Urinary bladder (tissue), 4 donors: ENCODE measurements around the gene NANP. TPM values are rescaled to one million over a fixed set of nuclear protein-coding genes. Genes with fewer than 3 reads are reported as not detected.
"Not testable (repeated sequence)": the region's sequence is repeated elsewhere in the genome, so short reads cannot be mapped to it uniquely, and the experiment has no call there.

Source experiments
- DNase-seq: peaks from one replicate; pipeline ENCODE4 v3.0.0-alpha.2; 2015; ENCODE audit errors: extremely low spot score
- H3K27ac ChIP-seq: one replicate; pipeline ENCODE4 v1.5.1; 2013; ENCODE audit warnings: low read depth, mild to moderate bottlenecking, moderate library complexity
- H3K36me3 ChIP-seq: one replicate; pipeline ENCODE4 v1.6.1; 2013; ENCODE audit warnings: mild to moderate bottlenecking, moderate library complexity; ENCODE audit not compliant: insufficient read depth
- H3K4me1 ChIP-seq: one replicate; pipeline ENCODE4 v1.6.1; 2013; ENCODE audit warnings: mild to moderate bottlenecking, moderate library complexity; ENCODE audit not compliant: insufficient read depth
- H3K4me3 ChIP-seq: one replicate; pipeline ENCODE4 v1.5.1; 2013; ENCODE audit warnings: low read depth, low read length
- WGBS: extraction: QIAGEN DNeasy Blood & Tissue Kit; methylation state at CpG from one replicate; pipeline ENCODE4 v1.1.7; 2013; 5-methylcytosine and 5-hydroxymethylcytosine counted together
- polyA plus RNA-seq: library from polyadenylated mRNA; stranded (reverse); fragments of 200-250 nt; gene quantifications from one replicate; pipeline ENCODE4 v1.2.3, GENCODE V29; 2013
- total RNA-seq: library from RNA; depleted of rRNA; stranded (reverse); fragments of >200 nt; gene quantifications from one replicate; pipeline ENCODE4 v1.2.3, GENCODE V29; 2014
- donor health status: healthy with polysubstance abuse.
- donor health status: healthy.

The NANP gene
- total and polyA plus RNA-seq, 2 donors: 2.5 to 8.9 TPM

GRCh38 chr20:25592135-25592852 is 31.5 kb downstream of the NANP start:
- DNase-seq: no peak
- WGBS: 48% methylated on average over 9 of the region's 9 CpGs

GRCh38 chr20:25590778-25591177 is 33.0 kb downstream of the NANP start:
- not testable (repeated sequence) for H3K4me1 ChIP-seq, H3K27ac ChIP-seq, H3K4me3 ChIP-seq, H3K36me3 ChIP-seq, DNase-seq
- WGBS: 86% methylated on average over 4 of the region's 4 CpGs

More at GRCh38 chr20:25592135-25592852, 31.5 kb downstream of the NANP start:
- Histone ChIP-seq H3K36me3 (no peaks in the 10 kb centered on the region), H3K27ac (no peak overlapping the region), H3K4me1 (no peaks in the 10 kb centered on the region), H3K4me3 (no peak overlapping the region)

- Histone ChIP-seq H3K27ac (no peak overlapping the region), H3K4me3 (no peak overlapping the region), H3K4me1 (no peaks in the 10 kb centered on the region), H3K36me3 (no peaks in the 10 kb centered on the region)
- WGBS: 96% methylated on average over 7 of the region's 7 CpGs
- no peak for DNase-seq
These were observed 35.3 kb downstream of the NANP start for GRCh38 chr20:25588491-25588890.

GRCh38 chr20:25587536-25587935 is 36.3 kb downstream of the NANP start:
- no peaks in the 10 kb centered on the region for H3K4me1 ChIP-seq
- H3K36me3 ChIP-seq: no peaks in the 10 kb centered on the region
- H3K4me3 ChIP-seq: no peak overlapping the region
- WGBS: 83% methylated on average over 5 of the region's 5 CpGs
- H3K27ac ChIP-seq: no peak overlapping the region
- no peak for DNase-seq

- H3K27ac ChIP-seq: no peak overlapping the region
- H3K4me1 ChIP-seq: no peaks in the 10 kb centered on the region
- H3K36me3 ChIP-seq: no peaks in the 10 kb centered on the region
- DNase-seq: no peak
- H3K4me3 ChIP-seq: no peak overlapping the region
- WGBS: 83% methylated on average over 11 of the region's 11 CpGs
These were observed 36.9 kb downstream of the NANP start for GRCh38 chr20:25586877-25587276.

GRCh38 chr20:25584905-25585704 is 38.7 kb downstream of the NANP start, which contains the start of gene NINL:
Gene NINL, minus strand, starts transcription at chr20:25585531. Its CDS starts 58,944 bp downstream, at chr20:25526587.
- H3K4me3 ChIP-seq: peak within 1 kb of the TSS; percentile 81
- H3K36me3 ChIP-seq: no peaks in the 10 kb centered on the region
- no peak within 1 kb of the TSS for H3K27ac ChIP-seq
- H3K4me1 ChIP-seq: no peaks in the 10 kb centered on the region
- DNase-seq: no peak
- WGBS: under 1% methylated on average over 108 of the region's 108 CpGs

- H3K36me3 ChIP-seq, H3K4me1 ChIP-seq, H3K4me3 ChIP-seq, DNase-seq, H3K27ac ChIP-seq: not testable (repeated sequence)
- WGBS: 83% methylated on average over 7 of the region's 7 CpGs
These were observed 40.2 kb downstream of the NANP start for GRCh38 chr20:25583607-25584006.

- H3K4me1 ChIP-seq: no peaks in the 10 kb centered on the region
- no peaks in the 10 kb centered on the region for H3K36me3 ChIP-seq
- H3K4me3 ChIP-seq: no peak overlapping the region
- 68% methylated on average over 4 of the region's 4 CpGs for WGBS
- no peak overlapping the region for H3K27ac ChIP-seq
- no peak for DNase-seq
These were observed 43.1 kb downstream of the NANP start for GRCh38 chr20:25580711-25581110.

- no peaks in the 10 kb centered on the region for H3K4me1 ChIP-seq
- no peak overlapping the region for H3K4me3 ChIP-seq
- no peaks in the 10 kb centered on the region for H3K36me3 ChIP-seq
- 78% methylated on average over 11 of the region's 11 CpGs for WGBS
- no peak overlapping the region for H3K27ac ChIP-seq
- DNase-seq: no peak
These were observed 44.6 kb downstream of the NANP start for GRCh38 chr20:25579081-25579770.

- H3K27ac ChIP-seq: no peak overlapping the region
- H3K4me1 ChIP-seq: no peaks in the 10 kb centered on the region
- H3K36me3 ChIP-seq: no peaks in the 10 kb centered on the region
- WGBS: 85% methylated on average over 16 of the region's 16 CpGs
- no peak overlapping the region for H3K4me3 ChIP-seq
- DNase-seq: no peak
These were observed 46.9 kb downstream of the NANP start for GRCh38 chr20:25576783-25577530.

GRCh38 chr20:25574411-25574810 is 49.4 kb downstream of the NANP start:
- no peak overlapping the region for H3K4me3 ChIP-seq
- WGBS: 76% methylated on average over 3 of the region's 3 CpGs

GRCh38 chr20:25573288-25574251 is 50.2 kb downstream of the NANP start:
- H3K4me1 ChIP-seq: no peaks in the 10 kb centered on the region
- no peak for DNase-seq
- no peaks in the 10 kb centered on the region for H3K36me3 ChIP-seq
- H3K4me3 ChIP-seq: no peak overlapping the region
- WGBS: 92% methylated on average over 6 of the region's 6 CpGs
- H3K27ac ChIP-seq: no peak overlapping the region

More at GRCh38 chr20:25574411-25574810, 49.4 kb downstream of the NANP start:
- Histone ChIP-seq H3K4me1 (no peaks in the 10 kb centered on the region), H3K36me3 (no peaks in the 10 kb centered on the region), H3K27ac (no peak overlapping the region)
- DNase-seq: no peak
